Cortex of kidney (tissue), 1 donor: Measurements from ENCODE around the gene MEX3D.
"Not testable (repeated sequence)": the region's sequence is repeated elsewhere in the genome, so short reads cannot be mapped to it uniquely, and the experiment has no call there.

Experiments used
- DNase-seq: peaks from one replicate; lab custom pipeline; 2025; lab: John Stamatoyannopoulos, UW

The MEX3D gene

DNA sequence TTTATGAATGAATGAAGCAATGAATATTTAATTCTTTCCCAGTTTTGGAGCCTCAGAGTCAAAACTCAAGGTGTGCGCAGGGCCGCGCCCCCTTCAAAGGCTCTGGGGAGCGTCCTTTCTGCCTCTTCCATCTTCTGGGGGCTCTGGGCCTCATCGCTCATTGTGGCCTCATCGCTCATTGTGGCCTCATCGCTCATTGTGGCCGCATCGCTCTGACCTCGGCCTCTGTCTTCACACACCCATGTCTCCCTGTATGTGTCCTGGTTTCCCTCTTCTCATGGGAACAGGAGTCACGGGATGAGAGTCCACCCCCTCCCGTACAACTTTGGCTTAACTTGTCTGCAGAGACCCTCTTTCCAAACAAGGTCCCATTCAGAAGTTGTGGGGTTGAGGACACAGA, 3.2 kb upstream of the MEX3D start:
- no peak for DNase-seq

GRCh38 chr19:1570836-1571235, 2.7 kb upstream of the MEX3D start:
- DNase-seq, result no peak

- DNase-seq, result no peak
These were observed 1.9 kb upstream of the MEX3D start for GRCh38 chr19:1569997-1570396.

DNA sequence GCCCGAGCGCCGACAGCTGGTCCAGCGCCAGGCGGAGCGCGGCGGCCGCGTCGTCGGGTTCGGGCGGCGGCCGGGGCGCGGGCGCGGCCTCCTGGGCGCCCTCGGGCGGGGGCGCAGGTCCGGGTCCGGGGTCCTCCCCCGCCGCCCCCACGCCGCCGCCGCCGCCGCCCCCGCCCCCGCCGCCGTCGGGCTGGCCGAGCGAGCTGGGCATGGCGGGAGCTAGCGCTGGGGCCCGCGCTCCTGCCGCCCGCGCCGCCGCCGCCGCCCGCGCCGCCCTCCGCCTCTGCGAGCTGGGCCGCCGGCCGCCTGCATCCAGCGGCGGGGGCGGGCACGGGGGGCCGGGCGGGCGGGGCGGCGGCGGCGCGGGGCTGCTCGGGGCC, 287 bp downstream of the MEX3D start:
- DNase-seq, result no peak

GRCh38 chr19:1567116-1567847, 843 bp downstream of the MEX3D start:
- DNase-seq, result no peak

- no peak for DNase-seq
These were observed 1.6 kb downstream of the MEX3D start for GRCh38 chr19:1566392-1567115.

DNA sequence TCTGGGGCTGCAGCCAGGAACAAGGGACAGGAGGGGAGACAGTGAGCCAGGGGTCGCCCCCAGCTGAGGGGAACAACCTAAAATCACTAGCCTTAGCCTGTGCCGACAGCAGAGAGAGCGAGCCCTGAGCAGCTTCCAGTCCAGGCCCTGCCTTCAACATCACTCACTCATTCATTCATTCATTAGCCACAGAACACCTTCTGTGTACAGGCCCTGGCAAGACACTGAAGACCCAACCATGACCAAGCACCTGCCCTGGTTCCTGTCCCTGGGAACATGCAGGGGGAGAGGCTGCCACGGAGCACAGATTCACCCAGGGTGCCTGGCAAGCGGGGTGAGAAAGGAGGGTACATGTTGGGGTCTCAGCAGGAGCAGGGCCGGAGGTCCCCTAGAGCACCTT, 4.9 kb downstream of the MEX3D start:
- no peak for DNase-seq

GRCh38 chr19:1561236-1561842, 6.8 kb downstream of the MEX3D start:
- no peak for DNase-seq

DNA sequence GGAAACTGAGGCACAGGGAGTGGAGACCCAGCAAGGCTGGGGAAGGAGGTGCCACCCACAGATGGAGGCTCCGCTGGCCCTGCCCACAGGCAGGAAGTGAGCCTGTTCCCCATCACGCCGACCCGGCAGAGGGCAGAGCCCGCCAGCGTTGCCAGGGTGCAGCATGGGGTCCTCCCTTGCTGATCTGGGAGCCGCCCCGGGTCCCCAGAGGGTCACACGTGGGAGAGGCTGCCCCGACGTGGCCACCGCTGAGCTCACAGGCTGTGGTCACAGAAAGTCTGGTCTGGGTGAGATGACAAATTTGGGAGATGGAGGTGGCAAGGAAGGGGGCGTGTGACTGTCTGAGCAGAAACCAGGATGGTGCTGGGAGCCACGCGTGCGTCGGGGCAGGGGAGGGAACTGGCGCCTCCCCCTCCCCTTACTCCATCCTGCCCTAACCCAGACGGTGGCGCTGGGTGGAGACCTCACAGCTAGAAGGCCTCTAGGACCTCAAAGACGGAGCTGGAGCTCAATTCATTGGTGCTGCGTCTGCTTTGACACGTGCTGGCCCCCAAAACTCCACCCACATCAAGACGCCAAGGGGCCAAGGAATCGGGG, 7.7 kb downstream of the MEX3D start:
- no peak for DNase-seq

DNA sequence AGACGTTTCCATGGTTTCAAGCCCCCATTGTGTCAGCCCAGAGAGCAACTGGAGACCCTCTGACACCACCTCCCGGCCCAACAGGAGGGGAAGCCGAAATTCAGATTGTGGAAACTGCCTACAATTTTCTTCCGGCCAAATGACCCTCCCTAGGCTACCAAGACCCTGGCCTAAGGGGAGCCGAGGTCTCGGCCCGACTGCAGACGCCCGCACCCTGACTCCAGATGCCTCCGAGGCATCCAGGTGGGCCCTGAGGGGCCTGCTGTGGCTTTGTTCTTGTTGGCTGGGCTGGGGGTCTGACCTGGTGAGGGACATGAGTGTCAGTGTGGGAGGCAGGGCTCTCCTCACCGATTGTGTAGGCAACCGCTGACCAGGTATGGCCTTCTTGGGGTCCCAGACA, 9.6 kb downstream of the MEX3D start:
- no peak for DNase-seq

DNA sequence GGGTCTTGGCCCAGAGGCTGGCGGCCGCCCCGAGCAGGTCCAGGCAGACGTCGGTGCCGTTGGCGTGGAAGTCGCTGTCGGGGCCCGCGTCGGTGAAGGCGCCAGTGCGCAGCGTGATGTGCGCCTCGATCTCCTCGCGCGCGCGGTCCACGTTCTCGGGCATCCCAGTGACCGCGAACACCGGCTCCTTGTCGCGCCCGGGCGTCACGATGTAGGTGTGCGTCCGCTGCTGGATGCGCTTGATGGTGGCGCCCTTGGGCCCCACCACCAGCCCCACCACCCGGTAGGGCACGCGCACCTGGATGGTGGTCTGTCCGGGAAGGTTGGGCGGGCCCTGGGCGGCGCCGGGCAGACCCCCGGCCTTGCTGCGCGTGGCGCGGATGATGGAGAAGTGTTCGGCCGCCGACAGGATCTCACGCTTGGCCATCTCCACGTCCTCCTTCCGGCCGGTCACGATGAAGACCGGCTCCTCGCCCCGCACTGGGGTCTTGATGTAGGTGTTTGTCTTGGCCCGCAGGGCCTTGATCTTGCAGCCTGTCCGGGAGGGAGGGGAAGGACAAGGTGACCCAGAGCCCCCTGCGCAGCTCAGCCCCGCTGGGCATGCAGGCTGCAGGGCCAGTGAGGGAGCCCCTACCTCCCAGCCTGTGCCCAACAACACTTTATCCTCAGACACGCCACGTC, 11.6 kb downstream of the MEX3D start:
- no peak for DNase-seq

- DNase-seq, result no peak
These were observed 12.4 kb downstream of the MEX3D start for GRCh38 chr19:1555487-1556389.

DNA sequence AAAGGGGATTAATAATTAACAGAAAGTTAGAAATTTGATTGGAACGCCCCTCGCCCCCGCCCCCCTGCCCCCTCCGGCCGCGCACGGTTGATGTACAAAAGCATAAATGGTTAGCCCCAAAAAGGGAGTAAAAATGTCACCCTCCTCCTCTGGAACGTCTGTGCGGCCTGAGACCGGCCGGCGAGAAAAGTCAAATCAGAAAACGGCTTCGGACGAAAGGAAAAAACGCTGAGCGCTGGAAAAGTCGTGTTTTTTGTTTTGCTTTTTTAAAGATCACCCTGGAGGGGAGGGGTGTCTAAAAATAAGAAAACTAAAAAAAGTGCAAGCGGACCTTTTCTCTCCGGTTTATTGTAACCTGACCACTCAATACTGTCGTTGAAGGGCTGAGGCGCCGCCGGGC, 13.2 kb downstream of the MEX3D start:
- DNase-seq, result no peak

GRCh38 chr19:1553415-1553814, 14.7 kb downstream of the MEX3D start:
- DNase-seq, result no peak

- DNase-seq, result no peak
These were observed 16.8 kb downstream of the MEX3D start for GRCh38 chr19:1551068-1552040.

- no peak for DNase-seq
These were observed 18.7 kb downstream of the MEX3D start for GRCh38 chr19:1549332-1549945.

DNA sequence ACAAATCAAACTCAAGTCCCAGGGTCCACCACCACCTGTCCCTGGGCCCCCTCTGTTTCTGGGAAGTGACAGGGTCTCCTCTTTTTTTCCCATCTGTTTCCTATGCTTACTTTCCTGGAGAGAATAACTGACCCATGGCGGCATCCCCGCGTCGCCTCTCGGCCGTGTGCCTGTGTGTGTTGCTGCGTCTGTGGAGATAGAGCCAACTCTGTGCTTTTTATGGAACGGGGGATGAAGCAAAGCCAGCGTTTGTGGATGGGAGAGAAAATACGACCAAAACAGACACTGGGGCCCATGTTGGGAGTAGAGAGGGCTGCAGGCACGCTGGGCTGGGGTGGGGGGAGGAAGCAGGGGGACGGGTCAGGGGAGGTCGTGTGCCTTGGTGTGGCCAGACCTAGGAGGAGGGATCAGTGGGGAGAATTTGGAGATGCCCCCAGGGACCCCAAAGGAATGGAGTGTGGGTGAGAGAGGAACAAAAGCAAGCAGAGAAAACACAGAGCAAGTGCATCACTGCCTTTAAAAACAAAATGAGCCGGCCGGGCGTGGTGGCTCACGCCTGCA, 27.7 kb downstream of the MEX3D start:
- DNase-seq, result no peak

GRCh38 chr19:1539749-1540148, 28.4 kb downstream of the MEX3D start:
- DNase-seq, result not testable (repeated sequence)

DNA sequence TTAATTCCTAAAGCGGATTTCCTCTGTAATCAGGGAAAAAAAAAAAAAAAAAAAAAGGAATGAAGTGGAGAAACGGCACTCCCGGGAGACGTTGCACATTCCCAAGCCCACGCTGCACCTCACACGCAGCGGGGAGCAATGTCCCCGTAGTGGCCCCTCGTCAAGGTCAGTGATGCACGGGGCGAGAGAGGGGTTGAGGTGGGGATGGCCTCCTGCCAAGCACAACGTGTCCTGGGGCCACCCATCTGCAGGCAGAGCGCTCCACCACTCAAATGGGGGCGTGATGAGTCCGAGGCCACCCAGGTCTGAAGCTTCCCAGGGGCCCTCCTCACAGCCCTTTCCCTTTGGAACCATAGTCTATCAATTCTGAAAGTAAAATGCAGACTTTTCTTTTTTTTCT, 29.1 kb downstream of the MEX3D start:
- no peak for DNase-seq
